Hepatocyte (in vitro differentiated cells): ENCODE results near the gene STAM. TPM values are rescaled to one million over a fixed set of nuclear protein-coding genes. Genes with fewer than 3 reads are reported as not detected.

Source experiments
- DNase-seq: peaks from one replicate; pipeline ENCODE4 v3.0.0-alpha.2; 2016; ENCODE audit warnings: low spot score
- H2AFZ ChIP-seq: fragments of 200-600 bp; sonication (generic); 2 replicates; pipeline ENCODE4 v1.6.0; 2016; ENCODE audit warnings: antibody characterized with exemption, mild to moderate bottlenecking
- H3K27ac ChIP-seq: fragments of 200-600 bp; sonication (generic); 2 replicates; pipeline ENCODE4 v1.5.1; 2016; ENCODE audit warnings: mild to moderate bottlenecking
- H3K27me3 ChIP-seq: fragments of 200-600 bp; sonication (generic); 2 replicates; pipeline ENCODE4 v1.6.1; 2016
- H3K36me3 ChIP-seq: fragments of 200-600 bp; sonication (generic); replicated peaks from 2 replicates; pipeline ENCODE4 v1.5.1; 2016; ENCODE audit warnings: low read depth; ENCODE audit not compliant: insufficient read depth
- H3K4me1 ChIP-seq: fragments of 200-600 bp; sonication (generic); 2 replicates; pipeline ENCODE4 v1.5.1; 2016; ENCODE audit warnings: mild to moderate bottlenecking, moderate library complexity; ENCODE audit not compliant: insufficient read depth
- H3K4me2 ChIP-seq: fragments of 200-600 bp; sonication (generic); 2 replicates; pipeline ENCODE4 v1.6.0; 2016
- H3K4me3 ChIP-seq: fragments of 200-600 bp; sonication (generic); 2 replicates; pipeline ENCODE4 v1.5.1; 2016; ENCODE audit warnings: mild to moderate bottlenecking
- H3K79me2 ChIP-seq: fragments of 200-600 bp; sonication (generic); 2 replicates; pipeline ENCODE4 v1.6.0; 2017; ENCODE audit warnings: mild to moderate bottlenecking
- H3K9me2 ChIP-seq: fragments of 200-600 bp; sonication (generic); replicated peaks from 2 replicates; pipeline ENCODE4 v1.6.0; 2017; ENCODE audit warnings: mild to moderate bottlenecking; ENCODE audit not compliant: insufficient read depth
- H3K9me3 ChIP-seq: fragments of 200-600 bp; sonication (generic); 2 replicates; pipeline ENCODE4 v1.5.1; 2016; ENCODE audit warnings: low read depth, mild to moderate bottlenecking
- H4K20me1 ChIP-seq: fragments of 200-600 bp; sonication (generic); 2 replicates; pipeline ENCODE4 v1.6.0; 2016; ENCODE audit warnings: mild to moderate bottlenecking; ENCODE audit not compliant: insufficient read depth, poor library complexity, severe bottlenecking
- CTCF ChIP-seq: fragments of 200-600 bp; sonication (generic); IDR thresholded peaks from 2 replicates; pipeline ENCODE4 v1.5.1; 2016; ENCODE audit warnings: antibody characterized with exemption, mild to moderate bottlenecking; ENCODE audit not compliant: poor library complexity
- EZH2 ChIP-seq: fragments of 200-600 bp; sonication (generic); IDR thresholded peaks from 2 replicates; pipeline ENCODE4 v1.6.1; 2016; ENCODE audit warnings: antibody characterized with exemption, mild to moderate bottlenecking, borderline replicate concordance
- EZH2phosphoT487 ChIP-seq: fragments of 200-600 bp; sonication (generic); IDR thresholded peaks from one replicate; pipeline ENCODE4 v1.6.1; 2018; ENCODE audit warnings: antibody characterized with exemption, mild to moderate bottlenecking, low read depth, moderate library complexity; ENCODE audit not compliant: unreplicated experiment, severe bottlenecking
- WGBS: methylation state at CpG from one replicate; pipeline ENCODE4 v1.1.6; 2016; ENCODE audit warnings: low lambda C conversion rate; ENCODE audit errors: missing lambda C conversion rate; 5-methylcytosine and 5-hydroxymethylcytosine counted together
- polyA plus RNA-seq: library from polyadenylated mRNA; unstranded; fragments of >200 nt; fragmentation: Nextera tagmentation; extraction: Ambion mirVana; gene quantifications from 2 replicates; pipeline ENCODE4 v1.2.1, GENCODE V29; 2016
- total RNA-seq: library from RNA; depleted of rRNA; stranded (reverse); fragments of >200 nt; gene quantifications from 2 replicates; pipeline ENCODE4 v1.2.3, GENCODE V29; 2014

STAM gene
- total and polyA plus RNA-seq, 2 experiments from 2014 or later, result 20.6 to 29.9 TPM

- Histone ChIP-seq H3K27me3 (no peaks in the 10 kb centered on the region), H2AFZ (no peak overlapping the region), H3K27ac (no peak overlapping the region), H3K9me2 (no peaks in the 10 kb centered on the region), H3K4me1 (no peaks in the 10 kb centered on the region), H3K36me3 (no peaks in the 10 kb centered on the region), H3K4me2 (no peak overlapping the region), H3K4me3 (no peak overlapping the region), H3K79me2 (peaks cover 83% of the 10 kb centered on the region), H4K20me1 (no peaks in the 10 kb centered on the region), H3K9me3 (no peaks in the 10 kb centered on the region)
- DNase-seq, result no peak
- no peak for TF ChIP-seq EZH2phosphoT487
Observed at GRCh38 chr10:17683541-17683940, 39.6 kb downstream of the STAM start.

GRCh38 chr10:17684537-17684936 is 40.6 kb downstream of the STAM start:
- WGBS, result 95% methylated on average over 6 of the region's 6 CpGs
- H3K4me1 ChIP-seq, result no peaks in the 10 kb centered on the region

GRCh38 chr10:17685233-17685840 is 41.4 kb downstream of the STAM start:
- no peaks in the 10 kb centered on the region for H3K9me3 ChIP-seq
- no peak overlapping the region for H3K4me3 ChIP-seq
- no peaks in the 10 kb centered on the region for H3K4me1 ChIP-seq
- H4K20me1 ChIP-seq, result no peaks in the 10 kb centered on the region
- H3K27me3 ChIP-seq, result no peaks in the 10 kb centered on the region
- no peak for TF ChIP-seq EZH2phosphoT487
- no peaks in the 10 kb centered on the region for H3K36me3 ChIP-seq
- peaks cover 65% of the 10 kb centered on the region for H3K79me2 ChIP-seq
- WGBS, result 92% methylated on average over 3 of the region's 3 CpGs
- H3K9me2 ChIP-seq, result no peaks in the 10 kb centered on the region
- DNase-seq, result no peak
- no peak overlapping the region for H3K27ac ChIP-seq
- no peak overlapping the region for H3K4me2 ChIP-seq
- no peak overlapping the region for H2AFZ ChIP-seq

More at GRCh38 chr10:17684537-17684936, 40.6 kb downstream of the STAM start:
- Histone ChIP-seq H3K4me3 (no peak overlapping the region), H3K4me2 (no peak overlapping the region), H3K36me3 (no peaks in the 10 kb centered on the region), H3K9me3 (no peaks in the 10 kb centered on the region), H3K27me3 (no peaks in the 10 kb centered on the region), H2AFZ (no peak overlapping the region), H3K27ac (no peak overlapping the region), H3K9me2 (no peaks in the 10 kb centered on the region), H4K20me1 (no peaks in the 10 kb centered on the region), H3K79me2 (peaks cover 73% of the 10 kb centered on the region)
- TF ChIP-seq EZH2 (no peak), EZH2phosphoT487 (no peak), CTCF (no peak)
- no peak for DNase-seq

GRCh38 chr10:17687117-17687831 is 43.3 kb downstream of the STAM start:
- WGBS, result 97% methylated on average over 15 of the region's 15 CpGs
- TF ChIP-seq EZH2 (no peak), EZH2phosphoT487 (no peak), CTCF (no peak)
- H3K27ac ChIP-seq, result no peak overlapping the region
- H4K20me1 ChIP-seq, result no peaks in the 10 kb centered on the region
- peaks cover 46% of the 10 kb centered on the region for H3K79me2 ChIP-seq
- no peaks in the 10 kb centered on the region for H3K9me3 ChIP-seq
- H2AFZ ChIP-seq, result no peak overlapping the region
- no peaks in the 10 kb centered on the region for H3K36me3 ChIP-seq
- H3K9me2 ChIP-seq, result no peaks in the 10 kb centered on the region
- H3K4me1 ChIP-seq, result no peaks in the 10 kb centered on the region
- no peak overlapping the region for H3K4me3 ChIP-seq
- no peak overlapping the region for H3K4me2 ChIP-seq
- no peaks in the 10 kb centered on the region for H3K27me3 ChIP-seq
- DNase-seq, result no peak
